Cortex of kidney (tissue), 1 donor: ENCODE measurements around the gene RIMBP2.

Source experiments
- DNase-seq: peaks from one replicate; lab custom pipeline; 2025; lab: John Stamatoyannopoulos, UW

Gene RIMBP2

GRCh38 chr12:130440411-130441080, 275.6 kb downstream of the RIMBP2 start:
- no peak for DNase-seq

GRCh38 chr12:130439250-130439649, 276.8 kb downstream of the RIMBP2 start:
- DNase-seq: no peak

- no peak for DNase-seq
These were observed 277.4 kb downstream of the RIMBP2 start for GRCh38 chr12:130438711-130439110.

- no peak for DNase-seq
These were observed 277.9 kb downstream of the RIMBP2 start for GRCh38 chr12:130438243-130438620.

GRCh38 chr12:130437555-130438242, 278.4 kb downstream of the RIMBP2 start:
- DNase-seq: no peak

GRCh38 chr12:130436741-130437501, 279.2 kb downstream of the RIMBP2 start:
- no peak for DNase-seq

- no peak for DNase-seq
These were observed 280.3 kb downstream of the RIMBP2 start for GRCh38 chr12:130435826-130436225.

GRCh38 chr12:130435331-130435730, 280.8 kb downstream of the RIMBP2 start:
- no peak for DNase-seq

- no peak for DNase-seq
These were observed 281.5 kb downstream of the RIMBP2 start for GRCh38 chr12:130434560-130434959.

- DNase-seq: no peak
These were observed 282.3 kb downstream of the RIMBP2 start for GRCh38 chr12:130433834-130434233.

- no peak for DNase-seq
These were observed 282.7 kb downstream of the RIMBP2 start for GRCh38 chr12:130433411-130433810.

- DNase-seq: no peak
These were observed 284.9 kb downstream of the RIMBP2 start for GRCh38 chr12:130431176-130431575.

- DNase-seq: no peak
These were observed 286.2 kb downstream of the RIMBP2 start for GRCh38 chr12:130429656-130430505.

GRCh38 chr12:130428116-130428515, 288.0 kb downstream of the RIMBP2 start:
- DNase-seq: no peak

GRCh38 chr12:130427381-130427887, 288.7 kb downstream of the RIMBP2 start:
- DNase-seq: no peak

GRCh38 chr12:130425698-130426245, 290.3 kb downstream of the RIMBP2 start:
- DNase-seq: no peak

- DNase-seq: no peak
These were observed 291.0 kb downstream of the RIMBP2 start for GRCh38 chr12:130424858-130425697.

- no peak for DNase-seq
These were observed 291.9 kb downstream of the RIMBP2 start for GRCh38 chr12:130423991-130424857.

- DNase-seq: no peak
These were observed 293.0 kb downstream of the RIMBP2 start for GRCh38 chr12:130423136-130423535.

GRCh38 chr12:130422676-130423075, 293.4 kb downstream of the RIMBP2 start:
- DNase-seq: no peak
